ENCODE measurements around the gene MYL5. TPM values are rescaled to one million over a fixed set of nuclear protein-coding genes. Genes with fewer than 3 reads are reported as not detected.

The MYL5 gene
- total RNA-seq, 1 experiment from 2014 or later: 18.0 TPM

GRCh38 chr4:687048-687970 is 13.0 kb downstream of the MYL5 start:
- H3K18ac ChIP-seq (ENCODE audit: insufficient read length, low read depth, low read length): no peak overlapping the region
- TF ChIP-seq CTCF (conservative IDR thresholded peaks at IDR 0.05): no peak
- H2BK15ac ChIP-seq (ENCODE audit: low read depth, low read length): no peak overlapping the region
- H3K56ac ChIP-seq (ENCODE audit: insufficient read length, low read depth, low read length): no peak overlapping the region
- no peak overlapping the region for H2AFZ ChIP-seq (ENCODE audit: low read length)
- peak overlapping the region in 1 of 3 experiments; percentile 16; a peak in 1 of 7 replicates for H3K27ac Mint-ChIP-seq
- H3K4me1 ChIP-seq (ENCODE audit: insufficient read depth, low read length): peaks cover 7% of the 10 kb centered on the region; the same call in 1 of the 2 replicates
- no peaks in the 10 kb centered on the region; a peak in 1 of 5 replicates for H3K9me3 Mint-ChIP-seq
- no peak overlapping the region for H4K91ac ChIP-seq (ENCODE audit: insufficient read length, low read depth, low read length)
- H4K20me1 ChIP-seq (ENCODE audit: control insufficient read depth, insufficient read depth, insufficient read length): no peaks in the 10 kb centered on the region
- no peak overlapping the region for H4K5ac ChIP-seq (ENCODE audit: insufficient read length, low read depth, low read length)
- no peak overlapping the region for H4K8ac ChIP-seq (replicated peaks; ENCODE audit: insufficient read length, low read depth, low read length)
- H2BK5ac ChIP-seq (ENCODE audit: insufficient read length, low read length): no peak overlapping the region
- no peak overlapping the region for H3K14ac ChIP-seq (ENCODE audit: insufficient read depth, low read length)
- WGBS (ENCODE audit: extremely low coverage, insufficient read length, low lambda C conversion rate): no CpG with 5 or more reads among the region's 38 CpGs
- no peak overlapping the region for H3K9ac ChIP-seq (ENCODE audit: extremely low read depth, insufficient read length, low read length)
- H3K23ac ChIP-seq (ENCODE audit: insufficient read length, low read depth, low read length): no peak overlapping the region
- peaks cover 6% of the 10 kb centered on the region for H3K27me3 Mint-ChIP-seq (ENCODE audit: low read depth)
- peaks cover 0 to 3% (median 0%) of the 10 kb centered on the region in 3 experiments; a peak in 1 of 7 replicates for H3K36me3 Mint-ChIP-seq (ENCODE audit: insufficient read depth in 1 of 3, low read depth in 3 of 3)
- no peak overlapping the region for H2BK20ac ChIP-seq (ENCODE audit: low read depth, low read length, poor library complexity, severe bottlenecking)
- H3K4me3 Mint-ChIP-seq: no peak overlapping the region; a peak in 1 of 5 replicates
- no peaks in the 10 kb centered on the region for H3K9me3 ChIP-seq (ENCODE audit: control insufficient read depth, low read depth, low read length)
- H3K4me1 Mint-ChIP-seq: peaks cover 6 to 34% of the 10 kb centered on the region in 2 experiments
- no peaks in the 10 kb centered on the region for H3K79me2 ChIP-seq (ENCODE audit: insufficient read depth, low read length)
- no peak overlapping the region for H3K27ac ChIP-seq (ENCODE audit: insufficient read length, low read depth, low read length)
- H2BK12ac ChIP-seq (ENCODE audit: insufficient read length, low read depth, low read length): no peak overlapping the region
- H2AK5ac ChIP-seq (ENCODE audit: insufficient read length, low read length): no peak overlapping the region
- DNase-seq: peak; percentile 76
- no peak overlapping the region for H3T11ph ChIP-seq (ENCODE audit: low read length)
- no peaks in the 10 kb centered on the region for H3K79me1 ChIP-seq (ENCODE audit: insufficient read depth, low read depth, low read length, poor library complexity, severe bottlenecking)
- H3K23me2 ChIP-seq (ENCODE audit: insufficient read length, low read depth, low read length, poor library complexity, severe bottlenecking): no peaks in the 10 kb centered on the region
- H3K4ac ChIP-seq (ENCODE audit: low read depth, low read length): no peak overlapping the region
- H2BK120ac ChIP-seq (ENCODE audit: low read depth, low read length, poor library complexity, severe bottlenecking): no peak overlapping the region
- H3K4me2 ChIP-seq (ENCODE audit: insufficient read depth, insufficient read length, low read length): no peak overlapping the region
- H3K27me3 ChIP-seq (ENCODE audit: insufficient read depth, low read length): no peaks in the 10 kb centered on the region

Measured in H9 (cell line).